Measurements from ENCODE around the gene RFK. TPM values are rescaled to one million over a fixed set of nuclear protein-coding genes. Genes with fewer than 3 reads are reported as not detected.

RFK gene
- total and polyA plus RNA-seq, 9 of the 15 experiments (the other 6 are each of a cell fraction or from before 2014, with no cell fraction given), result 3.8 to 51.1 (median 14.8) TPM

DNA sequence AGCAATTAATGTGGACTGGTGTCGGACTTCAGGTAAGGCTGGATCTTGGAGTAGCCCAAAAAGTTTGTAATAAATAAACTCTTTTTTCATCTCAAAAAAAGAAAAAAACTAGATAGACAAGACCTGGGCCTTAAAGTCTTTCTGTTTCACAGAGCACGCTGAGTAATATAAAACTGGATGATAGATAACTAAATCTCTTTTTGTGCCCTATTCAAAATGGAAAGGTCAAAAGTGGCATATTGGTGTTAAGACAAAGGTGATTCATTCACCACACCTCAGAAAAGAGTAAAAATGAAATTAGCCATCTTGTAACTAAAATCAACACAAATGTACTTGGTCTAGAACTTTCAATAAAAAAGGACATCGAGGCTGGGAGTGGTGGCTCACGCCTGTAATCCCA, 30.3 kb upstream of the RFK start:
- no peaks in the 10 kb centered on the region for H3K36me3 ChIP-seq (ENCODE audit: control insufficient read depth, insufficient read depth, low read length)
- WGBS (ENCODE audit: insufficient coverage, low coverage, missing lambda C conversion rate), result 20% methylated on average over 4 of the region's 4 CpGs
- CTCF ChIA-PET (ENCODE audit: low intra/inter-chr PET ratio), result no interaction called here
- no peaks in the 10 kb centered on the region for H3K4me1 ChIP-seq (replicated peaks in 1 of 2; ENCODE audit: control insufficient read depth in 2 of 2, insufficient read depth in 2 of 2, low read length in 2 of 2)
- H3K79me2 ChIP-seq (ENCODE audit: control insufficient read depth, insufficient read depth, low read length), result no peaks in the 10 kb centered on the region
- intact Hi-C loops (cut with micrococcal nuclease), result no loop called here
- no peak overlapping the region for H2AFZ ChIP-seq (ENCODE audit: low read depth, low read length)
- BruUV-seq (replicated peaks), result no TSS peak
- no peak overlapping the region for H3K4me2 ChIP-seq (ENCODE audit: insufficient read depth, low read length)
- no peak for FAIRE-seq
- no peak for TF ChIP-seq OTX1 (CRISPR knock-in tag; IDR thresholded peaks at IDR 0.05)
- no peak for TF ChIP-seq KDM4B (IDR thresholded peaks at IDR 0.05; ENCODE audit: borderline replicate concordance in 2 of 2, low read depth in 1 of 2)
- TF ChIP-seq, protein P1, sequence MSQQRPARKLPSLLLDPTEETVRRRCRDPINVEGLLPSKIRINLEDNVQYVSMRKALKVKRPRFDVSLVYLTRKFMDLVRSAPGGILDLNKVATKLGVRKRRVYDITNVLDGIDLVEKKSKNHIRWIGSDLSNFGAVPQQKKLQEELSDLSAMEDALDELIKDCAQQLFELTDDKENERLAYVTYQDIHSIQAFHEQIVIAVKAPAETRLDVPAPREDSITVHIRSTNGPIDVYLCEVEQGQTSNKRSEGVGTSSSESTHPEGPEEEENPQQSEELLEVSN (IDR thresholded peaks at IDR 0.05; ENCODE audit: borderline replicate concordance in 1 of 2, extremely low read depth in 1 of 2, insufficient read depth in 1 of 2, insufficient read length in 1 of 2, low read depth in 1 of 2, low read length in 1 of 2, poor library complexity in 1 of 2, severe bottlenecking in 1 of 2), result no peak
- TF ChIP-seq MAFK (IDR thresholded peaks at IDR 0.05; ENCODE audit: low read length), result no peak
- no peak overlapping the region for H3K27ac ChIP-seq (ENCODE audit: extremely low read depth, low read depth, low read length)
- H3K9me1 ChIP-seq (ENCODE audit: control insufficient read depth, insufficient read depth, low read length), result no peaks in the 10 kb centered on the region
- no peaks in the 10 kb centered on the region for H4K20me1 ChIP-seq (replicated peaks; ENCODE audit: control insufficient read depth, insufficient read depth, low read length)
- H3K27me3 ChIP-seq (ENCODE audit: control insufficient read depth in 2 of 2, insufficient read depth in 2 of 2, low read length in 2 of 2), result no peaks in the 10 kb centered on the region
- no peak for DNase-seq (ENCODE audit: extremely low read depth in 1 of 4, low spot score in 3 of 4)
- no peak overlapping the region for H3K4me3 ChIP-seq
- POLR2A ChIA-PET, result interaction anchor here (0.6 kb wide), 1 partner anchor 1146 kb away, joined by 3 read pairs; no protein-coding TSS in a partner anchor
- in situ Hi-C loops (cut with MboI), result no loop called here
- no peak overlapping the region for H3K9ac ChIP-seq (ENCODE audit: insufficient read depth in 1 of 2, low read depth in 2 of 2, low read length in 2 of 2)
- no peaks in the 10 kb centered on the region for H3K9me3 ChIP-seq (replicated peaks; ENCODE audit: control insufficient read depth, insufficient read depth, low read depth, low read length)
- no peak for ATAC-seq
